Glomerular visceral epithelial cell (primary cell): ENCODE data around the gene SSR1.

Experiments
- DNase-seq: peaks from one replicate; pipeline ENCODE4 v3.0.0-alpha.2; 2016; ENCODE audit errors: extremely low spot score

Gene SSR1

DNA sequence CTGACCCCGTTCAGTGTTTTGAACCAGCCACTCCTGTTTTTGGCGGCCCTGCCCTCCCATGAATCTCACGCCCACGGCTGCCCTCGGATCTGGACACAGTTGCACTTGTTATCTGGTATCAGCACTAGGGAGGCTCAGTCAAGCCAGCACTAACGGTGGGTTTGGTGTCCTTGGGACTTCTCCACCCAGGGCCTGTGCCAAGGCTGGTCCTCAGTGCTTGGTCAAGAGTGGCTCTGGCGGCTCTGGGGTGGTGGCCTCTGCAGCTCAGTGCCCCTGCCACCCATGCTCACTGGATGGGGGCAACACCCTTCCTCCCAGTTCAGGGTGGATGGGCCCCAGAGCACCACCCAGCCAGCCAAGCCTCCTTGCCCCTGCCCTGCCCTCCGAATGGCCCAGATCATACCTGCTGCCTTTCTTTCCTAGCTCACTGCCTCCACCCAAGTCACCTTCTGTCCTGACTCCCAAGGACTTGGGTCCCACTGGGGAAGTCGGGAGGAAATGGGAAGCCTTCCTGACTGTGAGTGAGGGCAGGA is 54.7 kb downstream of the SSR1 start:
- no peak for DNase-seq

DNA sequence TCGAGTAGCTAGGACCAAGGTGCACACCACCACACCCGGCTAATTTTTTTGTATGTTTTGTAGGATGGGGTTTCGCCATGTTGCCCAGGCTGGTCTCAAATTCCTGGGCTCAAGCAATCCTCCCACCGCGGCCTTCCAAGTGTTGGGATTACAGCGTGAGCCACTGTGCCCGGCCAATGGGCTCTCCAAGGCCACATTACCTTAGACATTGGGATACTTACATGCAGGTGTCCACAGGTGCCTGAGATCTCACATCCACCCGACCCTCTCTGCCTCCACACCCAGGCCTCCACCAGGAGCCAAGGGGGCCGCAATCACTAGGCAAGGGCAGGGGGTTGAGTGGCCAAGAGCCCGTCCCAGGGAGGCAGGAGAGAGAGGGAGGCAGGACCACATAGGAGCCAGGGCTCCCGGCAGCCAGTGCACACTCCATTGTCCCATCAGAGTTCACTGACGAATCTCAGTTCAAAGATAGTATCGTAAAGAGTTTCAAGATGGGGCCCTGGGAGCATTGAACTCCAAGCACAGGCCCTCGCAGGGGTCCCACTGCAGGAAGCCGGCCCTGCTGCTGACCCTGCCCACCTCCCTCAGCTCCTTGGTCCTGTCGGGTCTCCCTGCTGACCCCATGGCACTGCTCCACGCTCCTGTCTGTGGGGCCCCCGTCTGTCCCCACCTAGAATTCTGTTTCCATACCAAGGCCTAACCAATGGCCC is 55.3 kb downstream of the SSR1 start:
- no peak for DNase-seq

DNA sequence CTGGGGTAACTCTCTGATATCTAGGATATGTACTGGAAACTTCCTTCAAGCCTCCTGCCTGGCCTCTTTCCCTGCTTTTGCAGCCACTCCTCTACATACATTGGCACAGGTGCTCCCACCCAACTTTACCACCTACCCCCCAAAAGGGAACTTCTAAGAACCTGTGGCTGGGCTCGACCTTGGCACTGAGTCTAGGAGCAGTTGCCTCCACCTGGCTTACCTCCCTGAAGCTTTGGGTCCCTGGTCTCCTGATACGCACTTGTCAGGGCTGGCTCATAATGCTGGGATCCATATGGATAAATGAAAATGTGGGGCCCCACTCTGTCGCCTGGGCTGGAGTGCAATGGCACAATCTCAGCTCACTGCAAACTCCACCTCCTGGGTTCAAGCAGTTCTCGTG is 56.2 kb downstream of the SSR1 start:
- no peak for DNase-seq

DNA sequence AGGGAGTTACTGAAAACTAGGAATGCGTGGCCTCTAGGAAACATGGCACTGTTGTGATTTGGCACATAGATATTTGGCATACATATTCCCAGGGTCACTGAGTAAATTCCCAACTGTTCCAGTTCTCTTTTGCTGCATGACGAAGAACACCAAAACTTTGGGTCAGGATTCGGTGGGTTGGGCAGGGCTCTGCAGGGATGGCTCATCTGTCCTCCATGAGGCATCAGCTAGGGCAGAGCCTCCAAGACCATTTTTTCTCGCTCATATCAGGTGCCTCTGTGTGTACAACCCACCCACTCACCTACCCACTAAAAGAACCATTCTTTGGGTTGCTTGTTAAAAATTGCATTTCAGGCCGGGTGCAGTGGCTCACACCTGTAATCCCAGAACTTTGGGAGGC is 57.1 kb downstream of the SSR1 start:
- DNase-seq = no peak

DNA sequence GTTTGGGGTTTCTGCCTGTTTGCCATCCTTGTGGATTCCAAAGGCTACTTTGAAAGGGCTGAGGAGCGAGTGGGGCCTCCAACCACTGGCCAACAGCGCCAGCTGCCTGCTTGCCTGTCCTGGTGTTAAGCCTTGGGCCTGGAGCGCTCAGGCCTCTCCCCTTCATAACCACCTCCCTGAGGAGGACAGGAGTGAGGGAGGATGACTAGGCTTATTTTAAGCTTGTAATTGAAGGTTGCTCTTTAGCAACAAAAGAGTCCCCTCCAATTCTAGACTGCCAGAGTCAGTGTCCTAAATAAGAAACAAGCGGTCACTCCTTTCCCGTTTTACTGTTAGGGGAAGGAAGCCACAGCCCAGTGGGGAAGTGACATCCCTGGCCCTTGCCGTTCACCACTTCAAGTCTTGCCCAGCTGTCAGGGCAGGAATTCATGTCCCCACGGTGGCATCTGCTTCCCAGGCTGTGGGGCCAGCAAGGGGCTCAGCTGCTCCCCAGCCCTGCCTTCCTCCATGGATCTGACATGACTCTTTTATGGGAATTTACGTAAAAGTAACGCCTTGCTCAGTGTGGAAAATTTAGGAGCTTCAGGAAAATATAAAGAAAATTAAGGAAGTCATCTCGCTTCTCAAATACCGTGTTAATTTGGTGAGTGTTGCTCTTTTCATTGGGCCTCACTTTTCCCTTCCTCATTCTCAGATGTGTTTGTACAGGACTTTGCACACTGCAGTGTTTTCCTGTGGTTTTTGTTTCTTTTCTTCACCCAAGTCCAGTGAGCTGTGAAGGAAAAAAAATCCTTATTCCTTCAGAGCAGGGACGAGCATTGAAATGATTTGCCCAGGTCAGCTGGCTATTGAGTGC is 57.8 kb downstream of the SSR1 start:
- DNase-seq = no peak

DNA sequence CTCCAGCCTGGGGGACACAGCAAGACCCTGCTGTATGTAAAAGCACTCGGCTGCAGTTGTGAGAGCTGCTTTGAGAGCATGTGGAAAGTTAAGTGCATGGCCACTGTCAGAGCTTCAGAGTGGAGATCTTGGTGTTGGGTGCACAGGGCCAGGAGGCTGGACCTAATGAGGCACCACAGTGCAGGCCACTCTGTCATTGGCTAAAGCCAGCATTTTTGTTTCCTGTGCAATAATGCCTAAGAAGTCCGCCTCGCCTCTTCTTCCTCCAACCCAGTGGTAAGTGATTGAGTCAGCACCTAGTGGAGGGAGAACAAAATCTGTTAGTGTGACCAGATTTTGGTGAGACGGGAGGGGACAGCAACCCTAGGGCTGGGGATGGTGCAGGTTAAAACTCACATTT is 60.6 kb downstream of the SSR1 start:
- DNase-seq = no peak

DNA sequence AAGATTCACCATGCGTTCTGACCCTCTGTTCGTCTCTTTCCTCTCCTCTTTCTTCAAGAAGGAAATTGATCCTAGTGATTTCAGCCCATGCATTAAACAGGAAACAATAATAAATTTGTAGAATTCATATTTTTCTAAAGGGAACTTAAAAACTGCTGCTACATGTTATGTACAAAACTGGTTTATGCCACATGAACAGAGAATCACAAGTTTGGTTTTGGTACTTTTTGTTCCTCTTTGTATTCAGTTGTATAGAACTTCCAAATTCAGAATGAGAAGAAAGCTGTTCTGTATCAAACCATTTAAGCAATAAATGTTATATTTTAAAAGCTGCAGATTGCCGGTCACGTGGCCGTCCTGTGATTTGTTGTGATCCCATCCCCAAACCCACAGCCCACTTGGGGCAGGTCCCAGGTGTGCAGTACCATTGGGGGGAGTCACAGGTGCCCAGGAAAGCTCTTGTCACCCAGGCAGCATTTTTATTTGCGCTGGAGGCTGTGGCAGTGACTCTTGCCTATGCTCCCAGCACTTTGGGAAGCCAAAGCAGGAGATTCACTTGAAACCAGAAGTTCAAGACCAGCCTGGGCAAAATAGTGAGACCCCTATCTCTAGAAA is 61.2 kb downstream of the SSR1 start:
- no peak for DNase-seq

DNA sequence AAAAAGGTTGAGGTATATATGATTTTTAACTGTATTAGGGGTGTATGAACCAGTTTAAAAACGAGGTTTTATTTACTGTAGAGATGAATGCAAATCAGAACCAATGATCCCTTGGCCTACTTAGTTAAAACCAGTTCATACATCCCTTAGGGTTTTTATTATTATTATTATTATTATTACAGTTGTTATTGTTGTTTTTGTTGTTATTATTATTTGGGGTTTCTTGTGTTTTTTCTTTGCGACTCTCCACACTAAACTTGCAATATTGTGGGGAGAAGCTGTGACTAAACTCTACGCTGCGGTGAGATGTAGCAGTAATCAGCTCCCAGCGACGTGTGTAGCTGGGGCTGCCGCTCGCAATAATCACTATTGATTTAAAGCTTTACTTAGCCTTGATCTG is 62.2 kb downstream of the SSR1 start:
- DNase-seq = no peak

DNA sequence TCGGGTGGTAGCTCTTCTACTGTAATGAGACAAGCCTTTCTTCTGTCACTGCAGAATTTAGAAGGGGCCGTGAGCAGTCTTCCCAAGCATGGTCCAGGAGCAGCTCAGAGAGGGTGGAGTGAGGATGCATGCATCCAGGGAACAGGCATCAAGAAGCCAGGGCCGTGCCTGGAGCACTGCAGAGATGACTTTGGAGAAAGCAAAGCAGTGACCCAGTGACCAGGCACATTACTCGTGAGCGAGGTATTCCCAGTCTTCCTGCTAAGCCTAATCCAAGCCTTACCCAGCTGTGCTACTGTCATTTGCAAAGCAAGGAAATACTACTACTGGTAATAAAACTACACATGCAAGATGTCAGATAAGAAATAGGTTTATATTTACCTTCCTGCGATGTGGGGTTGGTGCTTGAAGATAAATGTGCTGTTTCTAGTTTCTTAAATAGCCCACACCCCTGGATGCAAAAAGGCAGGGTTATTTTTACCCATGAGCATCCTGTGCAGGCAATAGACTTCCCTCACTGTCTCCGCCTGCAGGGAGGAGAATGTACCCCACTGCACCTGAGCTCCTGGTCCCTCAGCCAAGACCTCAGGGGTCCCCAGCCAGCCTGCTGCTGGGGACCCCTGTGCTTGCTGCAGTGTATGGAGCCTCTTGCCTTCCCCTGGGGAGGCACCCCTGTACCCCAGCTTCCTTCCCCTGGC is 62.9 kb downstream of the SSR1 start:
- no peak for DNase-seq

DNA sequence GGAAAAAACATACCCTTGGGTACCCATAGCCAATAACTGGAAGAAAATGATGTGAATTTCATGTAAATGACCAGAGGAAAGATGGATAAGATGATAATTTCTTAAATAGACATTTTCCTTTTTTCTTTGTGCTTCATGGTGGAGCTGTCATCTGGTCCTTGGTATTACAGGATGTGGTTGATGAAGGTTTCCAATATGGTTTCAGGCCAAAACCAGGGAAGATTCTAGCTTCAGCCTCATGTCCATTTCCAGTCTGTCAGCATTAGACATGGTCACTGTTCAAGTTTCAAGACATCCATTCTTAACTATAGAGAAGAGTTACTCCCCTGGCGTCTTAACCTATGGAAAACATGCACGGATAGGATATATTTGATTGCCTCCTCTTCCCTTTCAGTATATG is 63.6 kb downstream of the SSR1 start:
- DNase-seq = no peak

DNA sequence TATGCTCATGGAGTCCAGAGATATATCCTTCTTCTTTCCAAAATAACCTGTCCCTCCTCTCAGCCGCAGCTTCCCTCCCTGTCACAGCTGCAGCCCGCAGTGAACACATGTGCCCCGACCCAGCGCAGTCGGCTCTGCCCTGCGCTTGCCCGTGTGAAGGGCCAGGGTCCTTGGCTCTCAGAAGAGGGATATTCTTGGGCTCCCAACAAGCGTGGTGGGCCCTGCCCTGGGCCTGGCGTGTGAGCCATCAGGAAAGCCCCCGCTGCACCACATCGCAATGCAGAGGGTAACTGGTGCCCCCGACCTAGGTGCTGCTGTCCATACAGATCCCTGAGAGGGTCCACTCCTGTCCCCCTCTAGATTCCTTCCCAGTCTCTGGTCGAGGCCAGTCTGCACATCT is 65.2 kb downstream of the SSR1 start:
- DNase-seq = no peak

DNA sequence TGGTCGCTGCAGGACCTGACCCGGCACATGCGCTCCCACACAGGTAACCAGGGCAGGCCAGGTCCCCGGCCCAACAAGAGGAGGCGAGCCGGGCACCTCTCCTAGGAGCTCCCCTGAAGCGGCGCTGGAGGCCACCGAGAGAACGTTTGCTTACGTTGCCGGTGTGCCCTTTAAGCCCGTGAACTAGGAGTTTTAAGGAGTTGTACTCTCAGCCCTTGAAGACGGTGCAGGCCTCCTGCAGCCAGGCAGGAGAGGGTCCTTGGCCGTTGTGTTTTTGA is 65.9 kb downstream of the SSR1 start:
- no peak for DNase-seq

DNA sequence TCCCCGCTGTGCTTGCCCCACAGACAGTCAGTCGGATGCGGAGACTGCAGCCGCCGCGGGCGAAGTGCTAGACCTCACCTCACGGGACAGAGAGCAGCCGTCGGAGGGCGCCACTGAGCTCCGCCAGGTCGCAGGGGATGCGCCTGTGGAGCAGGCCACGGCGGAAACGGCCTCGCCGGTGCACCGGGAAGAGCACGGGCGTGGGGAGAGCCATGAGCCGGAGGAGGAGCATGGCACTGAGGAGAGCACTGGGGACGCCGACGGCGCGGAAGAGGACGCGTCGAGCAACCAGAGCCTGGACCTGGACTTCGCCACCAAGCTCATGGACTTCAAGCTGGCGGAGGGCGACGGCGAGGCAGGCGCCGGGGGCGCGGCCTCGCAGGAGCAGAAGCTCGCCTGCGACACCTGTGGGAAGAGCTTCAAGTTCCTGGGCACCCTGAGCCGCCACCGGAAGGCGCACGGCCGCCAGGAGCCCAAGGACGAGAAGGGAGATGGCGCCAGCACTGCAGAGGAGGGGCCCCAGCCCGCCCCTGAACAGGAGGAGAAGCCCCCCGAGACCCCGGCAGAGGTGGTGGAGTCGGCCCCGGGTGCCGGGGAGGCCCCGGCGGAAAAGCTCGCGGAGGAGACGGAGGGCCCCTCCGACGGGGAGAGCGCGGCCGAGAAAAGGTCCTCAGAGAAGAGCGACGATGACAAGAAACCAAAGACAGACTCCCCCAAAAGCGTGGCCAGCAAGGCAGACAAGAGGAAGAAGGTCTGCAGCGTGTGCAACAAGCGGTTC is 66.4 kb downstream of the SSR1 start:
- no peak for DNase-seq

DNA sequence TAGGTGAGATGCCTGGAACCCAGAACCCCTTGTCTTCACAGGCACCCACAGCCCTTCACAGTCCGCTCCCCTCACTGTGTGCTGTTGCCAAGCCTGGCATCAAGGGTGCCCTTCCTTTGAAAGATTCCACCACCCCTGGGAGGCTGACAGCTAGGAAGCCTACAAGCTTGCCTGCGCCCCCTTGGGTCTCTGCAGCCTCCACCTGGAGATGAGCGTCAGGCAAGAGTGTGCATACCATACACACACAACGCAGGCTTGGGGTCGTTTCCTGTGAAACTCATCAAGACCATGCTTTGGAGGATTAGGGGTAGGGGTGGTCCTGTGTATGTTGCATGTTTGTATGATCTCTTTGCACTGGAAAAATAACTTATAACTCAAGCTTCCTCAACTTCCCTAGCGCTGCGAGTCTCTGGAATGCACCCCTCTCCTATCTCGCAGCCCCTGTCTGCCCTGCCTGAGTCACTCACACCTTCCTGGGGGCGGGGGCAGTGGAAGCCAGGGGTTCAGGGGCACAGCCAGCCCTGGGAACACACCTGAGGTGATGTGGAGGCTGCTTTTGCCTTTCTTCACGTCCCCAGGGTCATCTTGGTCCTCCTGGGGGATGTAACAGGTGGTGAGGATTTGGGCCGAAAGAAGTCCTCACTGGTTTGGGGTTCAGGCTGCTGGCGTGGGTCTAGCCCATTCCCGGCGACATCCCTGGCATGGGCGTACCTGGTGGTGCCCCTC is 67.2 kb downstream of the SSR1 start:
- DNase-seq = no peak

DNA sequence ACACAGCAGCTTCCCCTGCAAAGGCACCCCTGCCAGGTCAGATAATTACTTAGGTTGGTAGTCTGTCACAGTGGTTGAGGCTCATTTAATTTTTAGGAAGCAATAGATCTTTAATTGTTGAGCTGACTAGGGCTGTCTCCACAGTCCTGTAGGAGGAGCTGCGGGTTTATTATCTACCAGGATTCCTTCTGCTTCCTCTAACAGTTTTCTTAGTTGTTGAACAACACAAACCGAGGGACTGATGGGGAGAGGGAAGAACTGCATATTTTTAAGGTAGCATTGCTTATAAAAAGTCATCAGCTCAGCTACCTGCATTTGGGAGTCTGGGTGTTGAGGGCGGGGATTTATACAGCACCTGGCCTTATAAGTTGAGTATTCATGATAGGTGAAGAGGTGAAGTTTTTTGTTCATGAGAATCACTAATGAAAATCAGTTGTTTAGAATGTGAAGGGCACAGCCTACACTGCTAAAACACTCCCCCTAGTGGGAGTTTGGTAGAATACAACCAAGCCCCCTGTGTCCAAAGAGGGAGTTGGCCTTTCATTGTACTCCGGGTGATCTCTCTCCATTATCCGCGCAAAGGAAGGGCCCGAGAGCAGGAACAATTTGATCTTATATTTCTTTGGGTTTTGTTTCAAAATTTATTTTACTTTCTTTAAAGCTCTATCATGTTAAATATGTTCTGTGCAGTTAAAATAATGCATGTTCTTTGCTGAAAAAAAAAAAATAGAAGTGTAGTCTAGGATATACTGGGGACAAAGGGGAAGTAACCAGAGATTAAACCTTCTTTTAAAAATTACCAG is 69.6 kb downstream of the SSR1 start:
- peak; percentile 69 for DNase-seq

DNA sequence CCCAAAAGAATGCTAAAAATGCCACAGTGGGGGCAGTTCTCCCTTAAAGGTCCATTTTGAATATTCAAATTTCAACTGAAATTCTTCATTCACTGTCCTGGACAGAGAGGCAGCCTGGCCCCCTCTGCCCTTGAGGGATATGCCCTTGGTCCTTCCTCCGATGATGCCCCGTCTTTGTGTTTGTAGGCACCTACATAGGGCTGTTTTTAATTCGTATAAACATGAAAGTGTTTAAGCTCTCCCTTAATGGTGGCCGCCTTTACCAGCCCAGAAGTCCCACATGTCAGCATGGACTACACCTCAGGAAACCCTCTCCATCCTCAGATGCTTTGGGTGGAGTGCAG is 70.2 kb downstream of the SSR1 start:
- no peak for DNase-seq

DNA sequence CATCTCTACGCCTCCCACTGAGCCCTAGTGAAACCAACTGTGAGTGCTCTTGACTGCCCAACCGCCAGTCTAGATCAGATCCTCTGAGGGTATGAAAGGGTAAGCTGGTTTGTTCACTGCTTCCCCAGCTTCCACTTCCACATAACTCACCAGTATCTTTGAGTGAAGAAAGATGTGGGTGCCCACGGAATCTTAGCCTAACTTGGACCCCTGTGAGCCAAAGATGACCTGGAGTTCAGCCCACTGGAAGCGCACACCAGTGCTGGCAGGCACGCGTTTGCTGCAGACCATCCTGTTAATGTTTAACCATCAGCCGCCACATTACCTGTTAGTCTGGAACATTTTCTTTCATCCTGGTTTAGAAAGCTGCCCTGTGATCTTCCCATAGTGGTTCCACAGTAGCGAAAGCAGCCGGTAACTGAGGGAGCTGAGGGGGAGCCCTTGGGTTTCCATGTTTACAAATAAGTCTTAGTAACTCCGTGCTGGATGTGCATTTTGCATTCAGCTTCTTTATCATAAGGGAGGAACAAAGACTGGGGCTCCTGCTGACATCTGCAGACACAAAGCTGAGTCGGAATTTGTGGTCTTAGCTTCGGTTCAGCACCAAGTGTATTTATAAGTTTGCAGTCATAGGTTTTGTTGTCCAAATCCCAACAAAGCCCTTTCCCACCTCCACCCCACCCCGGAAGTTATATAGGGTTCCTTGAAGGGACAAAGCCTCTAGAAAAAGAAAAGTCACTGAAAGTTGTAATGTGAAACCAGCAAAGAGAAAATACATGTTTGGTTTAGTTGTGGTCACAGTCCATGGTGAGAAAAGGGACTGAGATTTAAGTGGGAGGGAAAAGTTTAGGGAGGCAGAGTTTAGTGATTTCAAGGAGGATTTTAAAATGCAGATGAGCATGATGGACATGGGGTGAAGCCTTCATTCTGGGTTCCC is 71.0 kb downstream of the SSR1 start:
- peak; percentile 68 for DNase-seq

DNA sequence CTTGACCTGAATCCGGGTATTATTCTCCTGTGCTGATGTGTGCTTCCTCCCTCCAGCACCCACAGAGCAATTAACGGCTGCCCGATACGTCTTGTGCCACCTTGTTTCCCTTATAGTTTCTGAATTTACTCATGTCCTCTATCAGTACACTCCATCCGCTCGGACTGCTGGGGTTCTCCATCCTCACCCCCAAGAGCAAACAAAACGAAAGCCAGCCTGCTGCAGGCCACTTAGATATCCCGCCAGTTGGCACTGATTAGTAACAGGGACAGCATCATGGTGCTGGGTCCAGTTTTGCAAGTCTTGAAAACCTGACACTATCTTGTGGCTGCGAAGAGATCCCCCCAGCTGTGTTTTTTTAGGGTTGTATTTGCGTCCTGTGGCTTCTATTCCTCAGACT is 71.8 kb downstream of the SSR1 start:
- no peak for DNase-seq

DNA sequence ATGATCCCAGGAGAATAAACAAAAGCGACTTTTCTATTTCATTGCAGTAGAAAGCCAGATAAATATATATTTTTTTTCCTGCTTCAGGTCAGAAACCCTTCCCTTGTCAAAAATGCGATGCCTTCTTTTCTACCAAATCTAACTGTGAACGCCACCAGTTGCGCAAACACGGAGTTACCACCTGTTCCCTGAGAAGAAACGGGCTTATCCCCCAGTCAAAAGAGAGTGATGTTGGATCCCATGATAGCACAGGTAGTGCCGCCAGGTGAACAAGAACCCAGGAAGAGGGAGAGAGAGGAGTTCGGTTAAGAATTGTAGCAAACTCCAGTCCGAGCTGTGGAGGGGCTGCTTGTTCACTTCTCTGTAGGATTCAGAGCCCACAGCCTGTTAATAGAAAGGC is 72.6 kb downstream of the SSR1 start:
- no peak for DNase-seq
